Activated CD4-positive, alpha-beta memory T cell treated with anti-CD3 and anti-CD28 coated beads for 36 hours (primary cell): Measurements from ENCODE around the gene DGUOK. TPM values are rescaled to one million over a fixed set of nuclear protein-coding genes. Genes with fewer than 3 reads are reported as not detected.

ENCODE experiments used
- total RNA-seq, 2 experiments: library from RNA; stranded (reverse); gene quantifications; one replicate each; pipeline ENCODE4 v1.2.3, GENCODE V29; 2021

The DGUOK gene
- total RNA-seq, 2 experiments from 2014 or later, result 101 to 102 TPM

Other genes with a start within 250 kb of the DGUOK start
- 10 to 100 TPM; 33.2 to 34.6 TPM for gene TPRKB, start 189.5 kb upstream of the DGUOK start, total RNA-seq
- 10 to 100 TPM; 28.0 to 28.5 TPM for gene DUSP11, start 146.8 kb upstream of the DGUOK start, total RNA-seq
- gene C2orf78, start 142.7 kb upstream of the DGUOK start, total RNA-seq, result not detected
- 10 to 100 TPM; 79.9 to 85.3 TPM for gene STAMBP, start 97.9 kb upstream of the DGUOK start, total RNA-seq
- not detected for gene ACTG2, start 33.9 kb upstream of the DGUOK start, total RNA-seq
- 10 to 100 TPM; 10.5 to 11.8 TPM for gene TET3, start 58.0 kb downstream of the DGUOK start, total RNA-seq
- 10 to 100 TPM; 97.2 to 99.8 TPM for gene BOLA3, start 221.0 kb downstream of the DGUOK start, total RNA-seq